HepG2 (cell line): ENCODE results near the gene PLLP. TPM values are rescaled to one million over a fixed set of nuclear protein-coding genes. Genes with fewer than 3 reads are reported as not detected.

Source experiments
- CBX1 ChIP-seq: IDR thresholded peaks from one replicate; pipeline ENCODE4 v1.6.1; 2016; ENCODE audit warnings: antibody characterized with exemption, low read depth
- KLF11 ChIP-seq: IDR thresholded peaks from 2 replicates; pipeline ENCODE4 v1.6.1; 2016; ENCODE audit warnings: missing compliant biosample characterization
- NR1H2 ChIP-seq: sonication (generic); formaldehyde crosslinking; IDR thresholded peaks from 2 replicates; pipeline ENCODE4 v1.8.1; 2022; ENCODE audit warnings: low read depth, missing genetic modification reagents, borderline replicate concordance
- SNRNP70 ChIP-seq: fragments of 200-400 bp; formaldehyde crosslinking; IDR thresholded peaks from 2 replicates; pipeline ENCODE4 v1.6.1; 2017; ENCODE audit warnings: mild to moderate bottlenecking, low read depth, low read length, moderate library complexity
- SYNCRIP ChIP-seq: fragments of 200-400 bp; formaldehyde crosslinking; IDR thresholded peaks from 2 replicates; pipeline ENCODE4 v1.6.1; 2018; ENCODE audit warnings: mild to moderate bottlenecking, low read depth, low read length; ENCODE audit not compliant: insufficient read depth
- ZNF235 ChIP-seq: sonication (generic); formaldehyde crosslinking; IDR thresholded peaks from 2 replicates; pipeline ENCODE4 v1.8.1; 2023; ENCODE audit warnings: mild to moderate bottlenecking, missing genetic modification reagents, borderline replicate concordance
- ZNF670 ChIP-seq: sonication (generic); formaldehyde crosslinking; IDR thresholded peaks from 2 replicates; pipeline ENCODE4 v1.8.0; 2022; ENCODE audit warnings: mild to moderate bottlenecking, missing genetic modification reagents, borderline replicate concordance
- polyA plus RNA-seq, 8 experiments: library from polyadenylated mRNA; depleted of rRNA in 3 of 8; stranded (reverse) in 7 of 8; unstranded in 1 of 8; fragments of >200 nt; fragmentation: Illumina TruSeq in 4 of 8; extraction: Trizol in 4 of 8; gene quantifications; 2 replicates each; pipeline versions ENCODE4 v1.2.1 to v1.2.3, GENCODE V29; 2011 to 2016; ENCODE audit warnings: low read depth in 4 of 8, missing spikeins in 1 of 8, mixed read lengths in 1 of 8; ENCODE audit not compliant: insufficient read depth in 1 of 8
- total RNA-seq, 5 experiments: library from RNA; depleted of rRNA; stranded (reverse); fragments of >200 nt; fragmentation: Illumina TruSeq; extraction: Trizol; gene quantifications; 2 replicates each; pipeline ENCODE4 v1.2.3, GENCODE V29; 2016; ENCODE audit warnings: low read depth in 1 of 5
- TF ChIP-seq, protein P1 (sequence below), 2 experiments: fragments of 450-650 bp in 1 of 2; sonication (generic) in 1 of 2; formaldehyde crosslinking in 1 of 2; IDR thresholded peaks; 2 replicates each; pipeline versions ENCODE4 v1.6.1 to v1.8.0; 2016 to 2022; ENCODE audit warnings: antibody characterized with exemption in 1 of 2, mild to moderate bottlenecking in 1 of 2, missing genetic modification reagents in 1 of 2
- TF ChIP-seq, protein P2 (sequence below): sonication (generic); formaldehyde crosslinking; IDR thresholded peaks from 2 replicates; pipeline ENCODE4 v1.5.1; 2020; ENCODE audit warnings: mild to moderate bottlenecking, missing genetic modification reagents
- TF ChIP-seq, protein P3 (sequence below), 2 experiments: fragments of 450-650 bp in 1 of 2; sonication (generic) in 1 of 2; formaldehyde crosslinking; IDR thresholded peaks; 2 replicates each; pipeline versions ENCODE4 v1.5.0 to v1.8.0; 2020 to 2022; ENCODE audit warnings: mild to moderate bottlenecking in 1 of 2, missing genetic modification reagents in 1 of 2
- TF ChIP-seq, protein P4 (sequence below): sonication (generic); formaldehyde crosslinking; IDR thresholded peaks from 2 replicates; pipeline ENCODE4 v1.8.1; 2023; ENCODE audit warnings: mild to moderate bottlenecking, missing genetic modification reagents, borderline replicate concordance
- TF ChIP-seq, protein P5 (sequence below): sonication (generic); formaldehyde crosslinking; IDR thresholded peaks from 2 replicates; pipeline ENCODE4 v1.4.0; 2020; ENCODE audit warnings: missing genetic modification reagents

The PLLP gene
- total and polyA plus RNA-seq, 2 of the 13 experiments (the other 11 are each of a cell fraction or from before 2014, with no cell fraction given), result 60.6 to 127 TPM

DNA sequence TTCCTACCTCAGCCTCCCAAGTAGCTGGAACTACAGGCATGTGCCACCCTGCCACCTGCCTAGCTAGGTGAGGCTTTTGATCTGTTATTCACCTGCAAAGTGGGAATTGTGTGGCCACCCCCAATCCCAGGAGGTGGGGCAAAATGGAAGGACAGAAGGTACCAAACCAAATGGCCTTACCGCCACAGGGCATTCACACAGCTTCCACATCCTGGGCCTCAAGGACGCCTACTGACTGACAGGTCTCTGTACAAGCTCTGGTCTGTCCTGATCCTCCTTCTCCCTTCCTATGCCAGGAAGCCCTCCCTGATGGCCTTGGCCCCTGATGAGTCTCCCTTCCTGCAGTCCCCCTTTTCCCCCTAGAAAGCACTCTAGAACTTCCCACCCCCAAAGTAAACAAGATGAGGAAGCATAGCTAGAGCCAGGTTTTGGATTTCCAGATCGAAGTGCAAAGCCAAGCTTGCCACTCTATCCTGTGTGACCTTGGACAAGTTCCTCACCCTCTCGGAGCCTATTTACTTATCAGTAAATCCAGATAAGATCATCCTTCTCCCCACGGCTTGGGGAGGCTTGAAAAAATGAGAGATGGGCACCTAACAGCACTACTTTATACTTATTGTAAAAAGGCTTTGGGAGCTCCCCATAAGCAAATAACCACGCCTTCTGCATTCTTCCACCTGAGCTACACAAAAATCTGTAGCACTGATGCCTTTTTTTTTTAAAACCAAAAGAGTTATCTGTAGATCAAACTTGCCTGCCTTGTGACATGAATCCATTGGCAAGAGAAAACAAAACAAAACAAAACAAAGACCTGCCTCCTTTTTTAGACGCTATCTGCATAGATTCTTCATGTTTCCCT lies 4.5 kb downstream of the PLLP start (continued):
- TF ChIP-seq, protein P1, sequence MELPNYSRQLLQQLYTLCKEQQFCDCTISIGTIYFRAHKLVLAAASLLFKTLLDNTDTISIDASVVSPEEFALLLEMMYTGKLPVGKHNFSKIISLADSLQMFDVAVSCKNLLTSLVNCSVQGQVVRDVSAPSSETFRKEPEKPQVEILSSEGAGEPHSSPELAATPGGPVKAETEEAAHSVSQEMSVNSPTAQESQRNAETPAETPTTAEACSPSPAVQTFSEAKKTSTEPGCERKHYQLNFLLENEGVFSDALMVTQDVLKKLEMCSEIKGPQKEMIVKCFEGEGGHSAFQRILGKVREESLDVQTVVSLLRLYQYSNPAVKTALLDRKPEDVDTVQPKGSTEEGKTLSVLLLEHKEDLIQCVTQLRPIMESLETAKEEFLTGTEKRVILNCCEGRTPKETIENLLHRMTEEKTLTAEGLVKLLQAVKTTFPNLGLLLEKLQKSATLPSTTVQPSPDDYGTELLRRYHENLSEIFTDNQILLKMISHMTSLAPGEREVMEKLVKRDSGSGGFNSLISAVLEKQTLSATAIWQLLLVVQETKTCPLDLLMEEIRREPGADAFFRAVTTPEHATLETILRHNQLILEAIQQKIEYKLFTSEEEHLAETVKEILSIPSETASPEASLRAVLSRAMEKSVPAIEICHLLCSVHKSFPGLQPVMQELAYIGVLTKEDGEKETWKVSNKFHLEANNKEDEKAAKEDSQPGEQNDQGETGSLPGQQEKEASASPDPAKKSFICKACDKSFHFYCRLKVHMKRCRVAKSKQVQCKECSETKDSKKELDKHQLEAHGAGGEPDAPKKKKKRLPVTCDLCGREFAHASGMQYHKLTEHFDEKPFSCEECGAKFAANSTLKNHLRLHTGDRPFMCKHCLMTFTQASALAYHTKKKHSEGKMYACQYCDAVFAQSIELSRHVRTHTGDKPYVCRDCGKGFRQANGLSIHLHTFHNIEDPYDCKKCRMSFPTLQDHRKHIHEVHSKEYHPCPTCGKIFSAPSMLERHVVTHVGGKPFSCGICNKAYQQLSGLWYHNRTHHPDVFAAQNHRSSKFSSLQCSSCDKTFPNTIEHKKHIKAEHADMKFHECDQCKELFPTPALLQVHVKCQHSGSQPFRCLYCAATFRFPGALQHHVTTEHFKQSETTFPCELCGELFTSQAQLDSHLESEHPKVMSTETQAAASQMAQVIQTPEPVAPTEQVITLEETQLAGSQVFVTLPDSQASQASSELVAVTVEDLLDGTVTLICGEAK (IDR thresholded peaks at IDR 0.05), result no peak
- TF ChIP-seq, protein P1 (CRISPR knock-in tag; IDR thresholded peaks at IDR 0.05), result peak; percentile 25; the same call in 1 of the 2 replicates
- no peak for TF ChIP-seq NR1H2 (CRISPR knock-in tag)
- TF ChIP-seq CBX1, result peak; percentile 24
- TF ChIP-seq SNRNP70, result no peak
- no peak for TF ChIP-seq ZNF235 (CRISPR knock-in tag)
- no peak for TF ChIP-seq SYNCRIP
- peak; percentile 84 for TF ChIP-seq KLF11
- TF ChIP-seq, protein P2, sequence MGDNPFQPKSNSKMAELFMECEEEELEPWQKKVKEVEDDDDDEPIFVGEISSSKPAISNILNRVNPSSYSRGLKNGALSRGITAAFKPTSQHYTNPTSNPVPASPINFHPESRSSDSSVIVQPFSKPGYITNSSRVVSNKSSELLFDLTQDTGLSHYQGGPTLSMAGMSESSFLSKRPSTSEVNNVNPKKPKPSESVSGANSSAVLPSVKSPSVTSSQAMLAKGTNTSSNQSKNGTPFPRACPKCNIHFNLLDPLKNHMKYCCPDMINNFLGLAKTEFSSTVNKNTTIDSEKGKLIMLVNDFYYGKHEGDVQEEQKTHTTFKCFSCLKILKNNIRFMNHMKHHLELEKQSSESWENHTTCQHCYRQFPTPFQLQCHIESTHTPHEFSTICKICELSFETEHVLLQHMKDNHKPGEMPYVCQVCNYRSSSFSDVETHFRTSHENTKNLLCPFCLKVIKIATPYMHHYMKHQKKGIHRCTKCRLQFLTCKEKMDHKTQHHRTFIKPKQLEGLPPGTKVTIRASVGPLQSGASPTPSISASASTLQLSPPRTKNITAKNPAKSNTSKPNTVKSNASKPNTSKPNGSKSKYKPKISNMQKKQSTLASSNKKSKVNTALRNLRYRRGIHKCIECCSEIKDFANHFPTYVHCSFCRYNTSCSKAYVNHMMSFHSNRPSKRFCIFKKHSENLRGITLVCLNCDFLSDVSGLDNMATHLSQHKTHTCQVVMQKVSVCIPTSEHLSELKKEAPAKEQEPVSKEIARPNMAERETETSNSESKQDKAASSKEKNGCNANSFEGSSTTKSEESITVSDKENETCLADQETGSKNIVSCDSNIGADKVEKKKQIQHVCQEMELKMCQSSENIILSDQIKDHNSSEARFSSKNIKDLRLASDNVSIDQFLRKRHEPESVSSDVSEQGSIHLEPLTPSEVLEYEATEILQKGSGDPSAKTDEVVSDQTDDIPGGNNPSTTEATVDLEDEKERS (CRISPR knock-in tag), result peak; percentile 98
- TF ChIP-seq, protein P3, sequence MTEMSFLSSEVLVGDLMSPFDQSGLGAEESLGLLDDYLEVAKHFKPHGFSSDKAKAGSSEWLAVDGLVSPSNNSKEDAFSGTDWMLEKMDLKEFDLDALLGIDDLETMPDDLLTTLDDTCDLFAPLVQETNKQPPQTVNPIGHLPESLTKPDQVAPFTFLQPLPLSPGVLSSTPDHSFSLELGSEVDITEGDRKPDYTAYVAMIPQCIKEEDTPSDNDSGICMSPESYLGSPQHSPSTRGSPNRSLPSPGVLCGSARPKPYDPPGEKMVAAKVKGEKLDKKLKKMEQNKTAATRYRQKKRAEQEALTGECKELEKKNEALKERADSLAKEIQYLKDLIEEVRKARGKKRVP (CRISPR knock-in tag; IDR thresholded peaks at IDR 0.05), result peak in 1 of 2 experiments; percentile 47; a peak in 2 of 4 replicates
- peak; percentile 95 for TF ChIP-seq ZNF670 (CRISPR knock-in tag)
- TF ChIP-seq, protein P4, sequence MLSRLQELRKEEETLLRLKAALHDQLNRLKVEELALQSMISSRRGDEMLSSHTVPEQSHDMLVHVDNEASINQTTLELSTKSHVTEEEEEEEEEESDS (CRISPR knock-in tag), result no peak
- TF ChIP-seq, protein P5, sequence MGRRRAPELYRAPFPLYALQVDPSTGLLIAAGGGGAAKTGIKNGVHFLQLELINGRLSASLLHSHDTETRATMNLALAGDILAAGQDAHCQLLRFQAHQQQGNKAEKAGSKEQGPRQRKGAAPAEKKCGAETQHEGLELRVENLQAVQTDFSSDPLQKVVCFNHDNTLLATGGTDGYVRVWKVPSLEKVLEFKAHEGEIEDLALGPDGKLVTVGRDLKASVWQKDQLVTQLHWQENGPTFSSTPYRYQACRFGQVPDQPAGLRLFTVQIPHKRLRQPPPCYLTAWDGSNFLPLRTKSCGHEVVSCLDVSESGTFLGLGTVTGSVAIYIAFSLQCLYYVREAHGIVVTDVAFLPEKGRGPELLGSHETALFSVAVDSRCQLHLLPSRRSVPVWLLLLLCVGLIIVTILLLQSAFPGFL (CRISPR knock-in tag), result no peak
